Activated T-helper 17 cell treated with anti-CD3 and anti-CD28 coated beads, Interleukin-2, amount 50 U/mL, for 72 hours (primary cell): ENCODE data around the gene PPP1R26. TPM values are rescaled to one million over a fixed set of nuclear protein-coding genes. Genes with fewer than 3 reads are reported as not detected.
"Not testable (repeated sequence)": the region's sequence is repeated elsewhere in the genome, so short reads cannot be mapped to it uniquely, and the experiment has no call there.

ENCODE experiments used
- ATAC-seq: fragments of 150-1000 bp; cut with Tn5 transposase; replicated peaks from 2 replicates; pipeline ENCODE4 v1.10.0; 2021; ENCODE audit warnings: mild to moderate bottlenecking, moderate library complexity
- H3K27ac Mint-ChIP-seq: one replicate; pipeline ENCODE4 v1.8.0; 2022; ENCODE audit warnings: mixed read lengths
- H3K27me3 Mint-ChIP-seq: one replicate; pipeline ENCODE4 v1.8.0; 2022; ENCODE audit warnings: mixed read lengths
- H3K36me3 Mint-ChIP-seq: one replicate; pipeline ENCODE4 v1.8.0; 2022; ENCODE audit warnings: low read depth, mild to moderate bottlenecking, mixed read lengths
- H3K4me1 Mint-ChIP-seq: one replicate; pipeline ENCODE4 v1.8.0; 2022; ENCODE audit warnings: mixed read lengths
- H3K4me3 Mint-ChIP-seq: one replicate; pipeline ENCODE4 v1.8.0; 2022; ENCODE audit warnings: mild to moderate bottlenecking, mixed read lengths
- H3K9me3 Mint-ChIP-seq: one replicate; pipeline ENCODE4 v1.8.0; 2022; ENCODE audit warnings: mixed read lengths
- total RNA-seq, 2 donors: library from RNA; stranded (reverse); gene quantifications; one replicate each; pipeline ENCODE4 v1.2.3, GENCODE V29; 2022

Gene PPP1R26
- total RNA-seq, 2 donors from 2014 or later: 2.5 to 3.4 TPM

DNA sequence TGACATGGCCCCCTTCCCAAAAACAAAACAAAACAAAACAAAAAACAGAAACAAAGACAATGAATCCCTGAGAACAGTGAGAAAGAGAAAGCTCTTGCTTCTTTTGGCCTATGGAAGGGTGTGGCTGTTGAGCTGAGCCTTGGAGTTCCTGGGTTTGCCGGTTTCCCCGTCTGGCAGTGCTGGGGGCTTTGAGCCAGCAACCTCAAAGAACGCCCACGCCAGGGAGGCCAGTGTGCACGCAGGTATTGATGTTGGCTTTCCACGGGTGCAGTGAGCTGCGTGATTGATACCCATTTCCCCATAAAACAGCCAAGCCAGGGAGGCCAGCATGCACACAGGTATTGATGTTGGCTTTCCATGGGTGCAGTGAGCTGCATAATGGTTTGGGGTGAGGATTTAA, 33.3 kb downstream of the PPP1R26 start:
- ATAC-seq: no peak
- H3K4me1 Mint-ChIP-seq: peaks cover 8% of the 10 kb centered on the region
- H3K27me3 Mint-ChIP-seq: no peaks in the 10 kb centered on the region
- no peak overlapping the region for H3K4me3 Mint-ChIP-seq
- H3K27ac Mint-ChIP-seq: no peak overlapping the region
- no peaks in the 10 kb centered on the region for H3K36me3 Mint-ChIP-seq
- peaks cover 5% of the 10 kb centered on the region for H3K9me3 Mint-ChIP-seq

DNA sequence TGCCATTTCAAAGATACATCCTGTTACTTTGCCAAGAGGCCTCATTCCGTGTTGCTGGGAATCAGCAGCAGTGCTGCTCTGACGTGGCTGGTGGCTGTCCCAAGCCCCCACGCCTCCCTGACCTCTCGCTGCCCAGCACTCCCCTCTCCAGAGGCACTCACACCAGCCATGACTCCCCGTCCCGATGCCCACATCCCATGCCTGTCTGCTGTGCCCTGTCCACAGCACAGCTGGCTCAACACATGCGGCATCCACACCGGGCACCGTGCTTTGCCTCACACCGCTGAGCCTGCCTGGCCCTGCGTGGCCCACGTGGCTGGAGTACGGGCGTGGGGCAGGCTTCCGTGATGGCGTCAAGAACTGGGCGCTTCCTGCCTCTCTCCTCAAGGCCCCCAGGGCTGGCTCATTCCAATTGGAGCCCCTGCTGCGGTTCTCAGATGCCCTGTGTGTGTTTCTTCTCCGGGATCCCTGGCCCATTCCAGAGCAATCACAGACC, 33.8 kb downstream of the PPP1R26 start:
- Mint-ChIP-seq H3K27me3 (no peaks in the 10 kb centered on the region), H3K36me3 (no peaks in the 10 kb centered on the region), H3K4me3 (no peak overlapping the region), H3K9me3 (peaks cover 5% of the 10 kb centered on the region), H3K4me1 (peaks cover 8% of the 10 kb centered on the region), H3K27ac (no peak overlapping the region)
- no peak for ATAC-seq

GRCh38 chr9:135513906-135514305, 34.3 kb downstream of the PPP1R26 start:
- not testable (repeated sequence) for H3K36me3 Mint-ChIP-seq, H3K27me3 Mint-ChIP-seq, H3K27ac Mint-ChIP-seq, H3K9me3 Mint-ChIP-seq, ATAC-seq, H3K4me3 Mint-ChIP-seq, H3K4me1 Mint-ChIP-seq

GRCh38 chr9:135514342-135515082, 34.9 kb downstream of the PPP1R26 start:
- H3K27me3 Mint-ChIP-seq: peaks cover 3% of the 10 kb centered on the region
- no peaks in the 10 kb centered on the region for H3K9me3 Mint-ChIP-seq
- no peak overlapping the region for H3K27ac Mint-ChIP-seq

GRCh38 chr9:135515083-135515951, 35.7 kb downstream of the PPP1R26 start:
- Mint-ChIP-seq H3K4me1 (peaks cover 8% of the 10 kb centered on the region), H3K36me3 (no peaks in the 10 kb centered on the region), H3K27me3 (peaks cover 3% of the 10 kb centered on the region), H3K4me3 (no peak overlapping the region), H3K27ac (no peak overlapping the region), H3K9me3 (no peaks in the 10 kb centered on the region)
- no peak for ATAC-seq

More at GRCh38 chr9:135514342-135515082, 34.9 kb downstream of the PPP1R26 start:
- no peaks in the 10 kb centered on the region for H3K36me3 Mint-ChIP-seq
- H3K4me1 Mint-ChIP-seq: peaks cover 8% of the 10 kb centered on the region
- no peak overlapping the region for H3K4me3 Mint-ChIP-seq
- ATAC-seq: no peak

- Mint-ChIP-seq H3K27ac (no peak overlapping the region), H3K4me3 (no peak overlapping the region), H3K4me1 (peaks cover 5% of the 10 kb centered on the region), H3K27me3 (peaks cover 3% of the 10 kb centered on the region), H3K36me3 (no peaks in the 10 kb centered on the region), H3K9me3 (no peaks in the 10 kb centered on the region)
- peak; percentile 62 for ATAC-seq
Observed at GRCh38 chr9:135516132-135516860, 36.7 kb downstream of the PPP1R26 start.

DNA sequence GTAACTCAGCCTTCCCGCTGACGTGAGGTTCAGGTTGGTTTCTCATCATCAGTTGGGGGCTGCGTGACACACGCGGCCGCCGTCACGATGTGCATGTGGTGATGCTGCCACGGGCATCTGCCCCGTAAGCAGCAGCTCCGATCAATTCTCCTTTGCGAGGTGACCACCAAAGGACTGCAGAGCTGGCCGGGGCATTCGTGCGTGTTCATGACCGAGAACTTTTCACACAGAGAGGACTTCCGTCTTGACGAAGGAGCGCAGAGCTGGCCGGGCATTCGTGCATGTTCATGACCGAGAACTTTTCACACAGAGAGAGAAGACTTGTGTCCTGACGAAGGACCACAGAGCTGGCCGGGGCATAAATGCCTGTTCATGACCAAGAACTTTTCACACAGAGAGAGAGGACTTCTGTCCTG, 37.8 kb downstream of the PPP1R26 start:
- Mint-ChIP-seq H3K9me3 (no peaks in the 10 kb centered on the region), H3K27ac (no peak overlapping the region), H3K4me1 (no peaks in the 10 kb centered on the region), H3K4me3 (no peak overlapping the region), H3K36me3 (no peaks in the 10 kb centered on the region), H3K27me3 (peaks cover 3% of the 10 kb centered on the region)
- no peak for ATAC-seq

GRCh38 chr9:135519179-135519971, 39.8 kb downstream of the PPP1R26 start:
- no peak for ATAC-seq
- H3K9me3 Mint-ChIP-seq: no peaks in the 10 kb centered on the region

DNA sequence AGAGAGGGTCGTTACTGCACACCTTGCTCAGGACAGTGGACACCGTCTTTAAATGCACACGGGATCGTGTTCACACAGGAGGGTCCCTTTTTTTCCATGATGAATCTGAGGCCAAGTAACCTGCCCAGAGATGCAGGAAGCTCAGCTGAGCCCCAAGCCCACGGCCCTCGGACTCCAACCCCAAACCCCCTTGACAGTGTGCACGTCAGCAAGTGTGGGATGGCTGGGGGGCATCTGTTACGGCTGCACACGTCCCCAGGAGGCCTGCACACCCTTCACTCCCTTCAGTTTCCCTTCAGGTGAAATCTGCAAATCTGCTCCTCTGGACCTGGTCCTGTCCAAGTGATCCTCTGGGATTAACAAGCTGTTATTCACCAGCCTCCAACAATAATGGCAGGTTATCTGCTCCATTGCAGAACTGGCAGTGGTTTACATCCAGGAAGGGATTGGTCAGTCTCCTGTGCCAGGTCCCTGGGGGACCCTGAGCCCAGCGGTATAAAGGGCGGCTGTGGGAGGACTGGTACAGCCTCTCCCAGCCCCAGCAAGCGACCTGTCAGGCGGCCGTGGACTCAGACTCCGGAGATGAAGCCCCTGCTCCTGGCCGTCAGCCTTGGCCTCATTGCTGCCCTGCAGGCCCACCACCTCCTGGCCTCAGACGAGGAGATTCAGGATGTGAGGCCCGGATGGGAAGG, 41.5 kb downstream of the PPP1R26 start, which contains the start of gene LCN1:
Gene LCN1 (plus strand): TSS at position 525 of the 692 bp plus-strand sequence. CDS start 58 bp downstream, at position 583.
- Mint-ChIP-seq H3K9me3 (no peaks in the 10 kb centered on the region), H3K4me1 (no peaks in the 10 kb centered on the region), H3K4me3 (no peak within 1 kb of the TSS), H3K36me3 (no peaks in the 10 kb centered on the region), H3K27ac (no peak within 1 kb of the TSS), H3K27me3 (peaks cover 3% of the 10 kb centered on the region)
- no peak for ATAC-seq

More at GRCh38 chr9:135519179-135519971, 39.8 kb downstream of the PPP1R26 start:
- H3K27me3 Mint-ChIP-seq: peaks cover 3% of the 10 kb centered on the region
- no peak overlapping the region for H3K27ac Mint-ChIP-seq
- no peak overlapping the region for H3K4me3 Mint-ChIP-seq
- H3K36me3 Mint-ChIP-seq: no peaks in the 10 kb centered on the region
- no peaks in the 10 kb centered on the region for H3K4me1 Mint-ChIP-seq

DNA sequence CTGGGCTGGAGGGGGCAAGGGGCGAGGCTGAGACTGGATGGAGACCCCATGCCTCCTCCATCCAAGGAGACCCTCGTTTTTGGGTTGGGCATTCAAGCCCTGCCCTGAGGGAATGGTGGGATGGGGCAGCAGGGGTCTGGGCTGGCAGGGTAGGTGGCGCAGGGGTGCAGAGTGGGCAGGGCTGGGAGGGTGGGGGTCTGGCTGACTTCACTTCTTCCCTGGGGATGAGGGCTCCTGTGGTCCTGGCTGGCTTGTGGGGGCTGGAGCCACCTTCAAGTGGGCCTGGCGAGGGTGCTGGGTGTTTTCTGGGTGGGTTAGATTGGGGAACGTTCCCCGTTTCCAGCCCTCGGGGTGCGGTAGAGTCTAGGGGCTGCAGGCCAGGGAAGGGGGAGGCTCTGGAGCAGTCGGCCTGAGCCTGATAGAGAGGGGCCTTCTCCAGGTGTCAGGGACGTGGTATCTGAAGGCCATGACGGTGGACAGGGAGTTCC, 42.1 kb downstream of the PPP1R26 start:
- ATAC-seq: no peak
- Mint-ChIP-seq H3K9me3 (no peaks in the 10 kb centered on the region), H3K36me3 (no peaks in the 10 kb centered on the region), H3K27ac (no peak overlapping the region), H3K27me3 (peaks cover 3% of the 10 kb centered on the region), H3K4me1 (no peaks in the 10 kb centered on the region), H3K4me3 (no peak overlapping the region)

- Mint-ChIP-seq H3K27me3 (peaks cover 3% of the 10 kb centered on the region), H3K4me1 (no peaks in the 10 kb centered on the region), H3K4me3 (no peak overlapping the region), H3K36me3 (no peaks in the 10 kb centered on the region), H3K9me3 (no peaks in the 10 kb centered on the region), H3K27ac (no peak overlapping the region)
- no peak for ATAC-seq
Observed at GRCh38 chr9:135522137-135522877, 42.7 kb downstream of the PPP1R26 start.

DNA sequence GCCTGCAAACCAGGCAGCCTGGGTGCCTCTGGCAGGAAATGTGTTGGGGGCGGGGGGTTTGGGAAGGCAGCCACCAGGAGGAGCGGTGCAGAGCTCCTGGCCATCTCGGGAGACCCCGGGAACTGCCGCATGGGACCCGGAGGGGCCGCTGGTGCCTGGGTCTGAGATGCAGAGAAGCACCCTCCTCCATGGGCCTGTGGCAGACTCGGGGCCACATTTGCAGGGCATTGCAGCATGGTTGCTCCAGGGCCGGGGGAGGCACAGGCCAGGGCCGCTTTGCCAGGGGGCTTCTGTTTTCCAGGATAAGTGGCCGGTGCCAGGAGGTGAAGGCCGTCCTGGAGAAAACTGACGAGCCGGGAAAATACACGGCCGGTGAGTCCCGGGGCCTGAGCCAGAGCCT, 43.3 kb downstream of the PPP1R26 start:
- no peaks in the 10 kb centered on the region for H3K4me1 Mint-ChIP-seq
- no peak for ATAC-seq
- peaks cover 3% of the 10 kb centered on the region for H3K27me3 Mint-ChIP-seq
- no peaks in the 10 kb centered on the region for H3K36me3 Mint-ChIP-seq
- no peaks in the 10 kb centered on the region for H3K9me3 Mint-ChIP-seq
- no peak overlapping the region for H3K4me3 Mint-ChIP-seq
- no peak overlapping the region for H3K27ac Mint-ChIP-seq
